PC-9 (cell line): ENCODE measurements around the gene SLC8A3. TPM values are rescaled to one million over a fixed set of nuclear protein-coding genes. Genes with fewer than 3 reads are reported as not detected.
A peak's percentile ranks its signal among the peaks of the same experiment; 100 is the strongest.

Experiments used
- BruUV-seq: library from RNA; stranded (reverse); fragments of 400-500 nt; replicated peaks from 2 replicates; lab custom pipeline; 2021; lab: Mats Ljungman, UMichigan
- CTCF ChIA-PET: fragments of 300-600 bp; sonication (Branson Sonifier 250); formaldehyde crosslinking; loops from one replicate; lab custom pipeline; 2022; ENCODE audit warnings: antibody characterized with exemption; lab: Charles Lee
- POLR2A ChIA-PET: fragments of 300-600 bp; sonication (Branson Sonifier 250); formaldehyde crosslinking; loops from one replicate; lab custom pipeline; 2022; ENCODE audit warnings: antibody characterized with exemption; ENCODE audit not compliant: unreplicated experiment; lab: Charles Lee
- DNase-seq, 2 experiments: peaks; one replicate each; pipeline versions ENCODE4 v3.0.0 to v3.0.0-alpha.2; 2015 to 2022; ENCODE audit warnings: mixed read lengths in 1 of 2
- H2AFZ ChIP-seq: fragments of 200-600 bp; sonication (generic); 2 replicates; pipeline ENCODE4 v1.8.1; 2017; ENCODE audit warnings: antibody characterized with exemption
- H3F3A ChIP-seq: fragments of 200-600 bp; sonication (generic); 2 replicates; pipeline ENCODE4 v1.8.1; 2017; ENCODE audit warnings: antibody characterized with exemption, mild to moderate bottlenecking, low read depth; ENCODE audit not compliant: insufficient read depth
- H3K27ac ChIP-seq: fragments of 200-600 bp; sonication (generic); 2 replicates; pipeline ENCODE4 v1.6.1; 2016; ENCODE audit warnings: mixed run types
- H3K27me3 ChIP-seq: fragments of 200-600 bp; sonication (generic); 2 replicates; pipeline ENCODE4 v1.6.1; 2016; ENCODE audit warnings: low read depth, mixed run types; ENCODE audit not compliant: insufficient read depth
- H3K36me3 ChIP-seq: fragments of 200-600 bp; sonication (generic); 2 replicates; pipeline ENCODE4 v1.6.1; 2016; ENCODE audit warnings: low read depth, mixed run types
- H3K4me1 ChIP-seq: fragments of 200-600 bp; sonication (generic); replicated peaks from 2 replicates; pipeline ENCODE4 v1.6.1; 2016; ENCODE audit warnings: mixed run types; ENCODE audit not compliant: insufficient read depth
- H3K4me2 ChIP-seq: fragments of 200-600 bp; sonication (generic); 2 replicates; pipeline ENCODE4 v1.6.1; 2017; ENCODE audit warnings: mixed run types
- H3K4me3 ChIP-seq: fragments of 200-600 bp; sonication (generic); 2 replicates; pipeline ENCODE4 v1.6.1; 2016; ENCODE audit warnings: mixed run types
- H3K79me2 ChIP-seq: fragments of 200-600 bp; sonication (generic); 2 replicates; pipeline ENCODE4 v1.6.1; 2017; ENCODE audit warnings: low read depth, mixed run types
- H3K9me2 ChIP-seq: fragments of 200-600 bp; sonication (generic); 2 replicates; pipeline ENCODE4 v1.8.1; 2017; ENCODE audit warnings: mild to moderate bottlenecking; ENCODE audit not compliant: insufficient read depth
- H3K9me3 ChIP-seq: fragments of 200-600 bp; sonication (generic); 2 replicates; pipeline ENCODE4 v1.8.1; 2016; ENCODE audit warnings: low read depth; ENCODE audit not compliant: insufficient read depth
- H4K20me1 ChIP-seq: fragments of 200-600 bp; sonication (generic); 2 replicates; pipeline ENCODE4 v1.8.1; 2017; ENCODE audit not compliant: insufficient read depth
- EZH2 ChIP-seq: fragments of 200-600 bp; sonication (generic); IDR thresholded peaks from 2 replicates; pipeline ENCODE4 v1.8.0; 2017; ENCODE audit warnings: antibody characterized with exemption, low read depth
- intact Hi-C: fragments of 100-400 bp; cut with micrococcal nuclease; formaldehyde crosslinking; loops from one replicate; pipeline ENCODE4 v1.10.0; 2022; ENCODE audit not compliant: unreplicated experiment
- total RNA-seq: library from RNA; stranded (reverse); gene quantifications from 2 replicates; pipeline ENCODE4 v1.2.3, GENCODE V29; 2021
- TF ChIP-seq, protein P1 (sequence below): fragments of 200-600 bp; sonication (generic); conservative IDR thresholded peaks from 2 replicates; pipeline ENCODE4 v1.6.1; 2017; ENCODE audit warnings: mixed run types, antibody characterized with exemption, mild to moderate bottlenecking, moderate library complexity

The SLC8A3 gene
- total RNA-seq, 1 experiment from 2014 or later = not detected

GRCh38 chr14:70192915-70193314, 4.2 kb upstream of the SLC8A3 start:
- Histone ChIP-seq H3K4me1 (no peaks in the 10 kb centered on the region), H3K36me3 (no peaks in the 10 kb centered on the region), H4K20me1 (no peaks in the 10 kb centered on the region), H3K9me2 (no peaks in the 10 kb centered on the region), H3K79me2 (no peaks in the 10 kb centered on the region), H3K27me3 (peaks cover 28% of the 10 kb centered on the region; the same call in 1 of the 2 replicates), H3K27ac (no peak overlapping the region), H3K9me3 (no peaks in the 10 kb centered on the region), H3F3A (no peaks in the 10 kb centered on the region), H3K4me3 (no peak overlapping the region), H2AFZ (no peak overlapping the region), H3K4me2 (no peak overlapping the region)
- DNase-seq = no peak
- ChIA-PET CTCF (no interaction called here), POLR2A (no interaction called here)
- TF ChIP-seq, protein P1, sequence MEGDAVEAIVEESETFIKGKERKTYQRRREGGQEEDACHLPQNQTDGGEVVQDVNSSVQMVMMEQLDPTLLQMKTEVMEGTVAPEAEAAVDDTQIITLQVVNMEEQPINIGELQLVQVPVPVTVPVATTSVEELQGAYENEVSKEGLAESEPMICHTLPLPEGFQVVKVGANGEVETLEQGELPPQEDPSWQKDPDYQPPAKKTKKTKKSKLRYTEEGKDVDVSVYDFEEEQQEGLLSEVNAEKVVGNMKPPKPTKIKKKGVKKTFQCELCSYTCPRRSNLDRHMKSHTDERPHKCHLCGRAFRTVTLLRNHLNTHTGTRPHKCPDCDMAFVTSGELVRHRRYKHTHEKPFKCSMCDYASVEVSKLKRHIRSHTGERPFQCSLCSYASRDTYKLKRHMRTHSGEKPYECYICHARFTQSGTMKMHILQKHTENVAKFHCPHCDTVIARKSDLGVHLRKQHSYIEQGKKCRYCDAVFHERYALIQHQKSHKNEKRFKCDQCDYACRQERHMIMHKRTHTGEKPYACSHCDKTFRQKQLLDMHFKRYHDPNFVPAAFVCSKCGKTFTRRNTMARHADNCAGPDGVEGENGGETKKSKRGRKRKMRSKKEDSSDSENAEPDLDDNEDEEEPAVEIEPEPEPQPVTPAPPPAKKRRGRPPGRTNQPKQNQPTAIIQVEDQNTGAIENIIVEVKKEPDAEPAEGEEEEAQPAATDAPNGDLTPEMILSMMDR = no peak
- no peak for TF ChIP-seq EZH2
- intact Hi-C loops = no loop called here
- BruUV-seq = no TSS peak

DNA sequence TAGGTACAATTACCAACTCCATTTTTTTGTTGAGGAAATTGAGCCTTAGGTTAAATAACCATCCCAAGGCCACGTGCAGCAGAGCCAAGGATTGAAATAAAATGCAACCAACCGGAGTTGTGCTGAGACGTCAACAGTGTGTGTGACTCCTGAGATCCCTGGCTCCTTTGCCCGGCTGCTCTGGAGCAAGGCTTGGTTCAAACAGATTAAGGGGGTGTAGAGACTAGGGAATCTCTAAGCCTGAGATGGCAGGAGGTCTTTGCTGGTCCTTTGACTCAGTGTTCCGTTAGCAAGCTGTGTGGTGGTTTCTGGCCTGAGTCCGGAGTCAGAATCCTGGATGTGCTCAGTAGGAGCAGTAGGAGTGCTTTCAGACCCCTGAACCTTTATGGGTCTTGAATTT, 1.4 kb upstream of the SLC8A3 start:
- no peaks in the 10 kb centered on the region for H3K9me2 ChIP-seq
- TF ChIP-seq, protein P1 = no peak
- TF ChIP-seq EZH2 = no peak
- ChIA-PET POLR2A (no interaction called here), CTCF (no interaction called here)
- no peaks in the 10 kb centered on the region for H3K79me2 ChIP-seq
- no peaks in the 10 kb centered on the region for H4K20me1 ChIP-seq
- intact Hi-C loops = no loop called here
- 0 out of 2 replicates have a peak overlapping the region, but pooled peaks have one; percentile 44 for H2AFZ ChIP-seq
- H3K4me1 ChIP-seq = no peaks in the 10 kb centered on the region
- no peak overlapping the region for H3K4me2 ChIP-seq
- H3K4me3 ChIP-seq = no peak overlapping the region
- peaks cover 18% of the 10 kb centered on the region; the same call in 1 of the 2 replicates for H3K27me3 ChIP-seq
- H3K36me3 ChIP-seq = no peaks in the 10 kb centered on the region
- no TSS peak for BruUV-seq
- no peaks in the 10 kb centered on the region for H3K9me3 ChIP-seq
- DNase-seq = no peak
- H3F3A ChIP-seq = no peaks in the 10 kb centered on the region
- H3K27ac ChIP-seq = no peak overlapping the region

DNA sequence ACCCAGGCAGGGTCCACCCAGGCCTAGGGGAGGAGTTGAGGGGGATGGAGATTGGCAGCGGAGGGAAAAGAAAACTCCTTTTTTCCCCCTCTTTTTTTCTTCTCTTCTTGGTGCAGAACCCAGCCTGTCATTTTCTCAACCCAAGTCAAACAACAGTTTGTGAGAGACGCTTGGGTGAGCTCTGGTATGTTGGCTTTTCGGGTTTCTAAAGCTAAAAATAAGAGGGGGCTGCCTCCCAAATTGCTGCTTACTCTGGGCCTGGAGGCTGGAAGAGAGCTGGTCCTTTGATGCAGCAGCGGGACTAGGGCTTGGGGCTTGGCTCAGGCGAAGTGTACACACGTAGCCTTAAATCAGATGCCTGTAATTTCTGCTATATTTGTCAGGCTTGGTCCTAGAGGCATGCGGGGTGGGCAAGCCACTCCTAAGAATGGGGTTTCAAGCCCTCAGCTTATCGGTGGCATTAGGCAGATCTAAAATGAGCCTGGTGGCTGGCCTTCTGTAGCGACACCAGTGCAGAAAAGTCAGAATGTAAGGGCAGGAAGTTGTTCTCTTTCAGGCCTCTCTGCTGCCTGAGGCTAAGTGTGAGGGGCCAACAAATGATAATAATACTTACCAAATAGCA, 816 bp upstream of the SLC8A3 start:
- peaks cover 14% of the 10 kb centered on the region for H3K27me3 ChIP-seq
- H3K27ac ChIP-seq = no peak overlapping the region
- no peak overlapping the region for H3K4me3 ChIP-seq
- H3F3A ChIP-seq = no peaks in the 10 kb centered on the region
- H3K9me3 ChIP-seq = no peaks in the 10 kb centered on the region
- no peak for DNase-seq
- 0 out of 2 replicates have a peak overlapping the region, but pooled peaks have one; percentile 44 for H2AFZ ChIP-seq
- POLR2A ChIA-PET = no interaction called here
- H3K4me2 ChIP-seq = no peak overlapping the region
- no peaks in the 10 kb centered on the region for H3K79me2 ChIP-seq
- no peaks in the 10 kb centered on the region for H4K20me1 ChIP-seq
- no peaks in the 10 kb centered on the region for H3K36me3 ChIP-seq
- TF ChIP-seq, protein P1 = no peak
- no peak for TF ChIP-seq EZH2
- H3K4me1 ChIP-seq = no peaks in the 10 kb centered on the region
- CTCF ChIA-PET = no interaction called here
- no TSS peak for BruUV-seq
- intact Hi-C loops = no loop called here
- no peaks in the 10 kb centered on the region for H3K9me2 ChIP-seq
